HepG2 (cell line): Measurements from ENCODE around the gene MICB. TPM values are rescaled to one million over a fixed set of nuclear protein-coding genes. Genes with fewer than 3 reads are reported as not detected.
A peak's percentile ranks its signal among the peaks of the same experiment; 100 is the strongest.

Source experiments
- CREB1 ChIP-seq, 2 experiments: fragments of 450-650 bp in 1 of 2; IDR thresholded peaks; 2 replicates each; pipeline ENCODE4 v1.6.1; 2016 to 2017; ENCODE audit warnings: control low read depth in 1 of 2, mild to moderate bottlenecking in 1 of 2, missing compliant biosample characterization in 1 of 2, missing genetic modification characterization in 1 of 2
- ELK4 ChIP-seq: sonication (generic); formaldehyde crosslinking; IDR thresholded peaks from 2 replicates; pipeline ENCODE4 v1.9.0; 2021; ENCODE audit warnings: missing genetic modification reagents, borderline replicate concordance
- FOXO1 ChIP-seq: sonication (generic); formaldehyde crosslinking; IDR thresholded peaks from 2 replicates; pipeline ENCODE4 v1.4.0; 2020; ENCODE audit warnings: missing genetic modification reagents
- HDAC2 ChIP-seq: sonication (generic); formaldehyde crosslinking; IDR thresholded peaks from 2 replicates; pipeline ENCODE4 v1.4.0; 2020; ENCODE audit warnings: missing genetic modification reagents
- HIVEP1 ChIP-seq: sonication (generic); formaldehyde crosslinking; IDR thresholded peaks from 2 replicates; pipeline ENCODE4 v1.4.0; 2020; ENCODE audit warnings: mild to moderate bottlenecking, missing genetic modification reagents
- IRF9 ChIP-seq: sonication (generic); formaldehyde crosslinking; IDR thresholded peaks from 2 replicates; pipeline ENCODE4 v1.8.0; 2022; ENCODE audit warnings: missing genetic modification reagents, mild to moderate bottlenecking, borderline replicate concordance
- MAFK ChIP-seq, 2 experiments: IDR thresholded peaks in 1 of 2; conservative IDR thresholded peaks in 1 of 2; 2 replicates each; pipeline ENCODE4 v1.6.1; 2011; ENCODE audit warnings: improper control_type of control experiment in 2 of 2, low read length in 2 of 2
- MATR3 ChIP-seq: sonication (generic); formaldehyde crosslinking; IDR thresholded peaks from 2 replicates; pipeline ENCODE4 v1.4.0; 2020; ENCODE audit warnings: missing genetic modification reagents
- MEIS1 ChIP-seq: sonication (generic); formaldehyde crosslinking; IDR thresholded peaks from 2 replicates; pipeline ENCODE4 v1.9.0; 2021; ENCODE audit warnings: mild to moderate bottlenecking, missing genetic modification reagents, moderate library complexity, borderline replicate concordance
- MTF1 ChIP-seq: sonication (generic); formaldehyde crosslinking; IDR thresholded peaks from 2 replicates; pipeline ENCODE4 v1.5.0; 2020; ENCODE audit warnings: missing genetic modification reagents
- MZF1 ChIP-seq: sonication (generic); formaldehyde crosslinking; IDR thresholded peaks from 2 replicates; pipeline ENCODE4 v1.8.1; 2023; ENCODE audit warnings: mild to moderate bottlenecking, missing genetic modification reagents, borderline replicate concordance
- NFRKB ChIP-seq: fragments of 450-650 bp; IDR thresholded peaks from 2 replicates; pipeline ENCODE4 v1.6.1; 2017
- SIN3A ChIP-seq: IDR thresholded peaks from 2 replicates; pipeline ENCODE4 v1.6.1; 2011; ENCODE audit warnings: low read depth, mild to moderate bottlenecking, control low read depth, low read length, borderline replicate concordance
- SNAI1 ChIP-seq: sonication (generic); formaldehyde crosslinking; IDR thresholded peaks from 2 replicates; pipeline ENCODE4 v1.5.0; 2020; ENCODE audit warnings: mild to moderate bottlenecking, missing genetic modification reagents, borderline replicate concordance
- SP5 ChIP-seq: IDR thresholded peaks from 2 replicates; pipeline ENCODE4 v1.6.1; 2016; ENCODE audit warnings: low read depth, borderline replicate concordance
- TFDP2 ChIP-seq: sonication (generic); formaldehyde crosslinking; IDR thresholded peaks from 2 replicates; pipeline ENCODE4 v1.4.0; 2020; ENCODE audit warnings: missing genetic modification reagents
- TIGD3 ChIP-seq: sonication (generic); formaldehyde crosslinking; IDR thresholded peaks from 2 replicates; pipeline ENCODE4 v1.5.1; 2020; ENCODE audit warnings: mild to moderate bottlenecking, missing genetic modification reagents, borderline replicate concordance
- TRIM24 ChIP-seq: sonication (generic); formaldehyde crosslinking; IDR thresholded peaks from 2 replicates; pipeline ENCODE4 v1.8.0; 2022; ENCODE audit warnings: mild to moderate bottlenecking, missing genetic modification reagents
- UBTF ChIP-seq: sonication (generic); formaldehyde crosslinking; IDR thresholded peaks from 2 replicates; pipeline ENCODE4 v1.4.0; 2020; ENCODE audit warnings: mild to moderate bottlenecking, missing genetic modification reagents
- ZC3H13 ChIP-seq: sonication (generic); formaldehyde crosslinking; IDR thresholded peaks from 2 replicates; pipeline ENCODE4 v1.8.1; 2023; ENCODE audit warnings: mild to moderate bottlenecking, missing genetic modification reagents, moderate library complexity
- ZFP36L1 ChIP-seq: sonication (generic); formaldehyde crosslinking; IDR thresholded peaks from 2 replicates; pipeline ENCODE4 v1.8.0; 2022; ENCODE audit warnings: mild to moderate bottlenecking, missing genetic modification reagents, moderate library complexity
- ZFX ChIP-seq: sonication (generic); formaldehyde crosslinking; IDR thresholded peaks from 2 replicates; pipeline ENCODE4 v1.4.0; 2020; ENCODE audit warnings: mild to moderate bottlenecking, low read depth, missing genetic modification reagents, moderate library complexity
- ZMAT5 ChIP-seq: sonication (generic); formaldehyde crosslinking; IDR thresholded peaks from 2 replicates; pipeline ENCODE4 v1.5.0; 2020; ENCODE audit warnings: mild to moderate bottlenecking, low read depth, missing genetic modification reagents, borderline replicate concordance
- ZNF205 ChIP-seq: IDR thresholded peaks from 2 replicates; pipeline ENCODE4 v1.6.1; 2018; ENCODE audit warnings: missing biosample characterization, missing genetic modification reagents
- polyA plus RNA-seq, 8 experiments: library from polyadenylated mRNA; depleted of rRNA in 3 of 8; stranded (reverse) in 7 of 8; unstranded in 1 of 8; fragments of >200 nt; fragmentation: Illumina TruSeq in 4 of 8; extraction: Trizol in 4 of 8; gene quantifications; 2 replicates each; pipeline versions ENCODE4 v1.2.1 to v1.2.3, GENCODE V29; 2011 to 2016; ENCODE audit warnings: low read depth in 4 of 8, missing spikeins in 1 of 8, mixed read lengths in 1 of 8; ENCODE audit not compliant: insufficient read depth in 1 of 8
- total RNA-seq, 5 experiments: library from RNA; depleted of rRNA; stranded (reverse); fragments of >200 nt; fragmentation: Illumina TruSeq; extraction: Trizol; gene quantifications; 2 replicates each; pipeline ENCODE4 v1.2.3, GENCODE V29; 2016; ENCODE audit warnings: low read depth in 1 of 5

MICB gene
- total and polyA plus RNA-seq, 2 of the 13 experiments (the other 11 are each of a cell fraction or from before 2014, with no cell fraction given), result 12.5 to 12.8 TPM

GRCh38 chr6:31528821-31529328 is 30.9 kb downstream of the MICB start, which contains the start of gene MCCD1 (continued):
- no peak for TF ChIP-seq SNAI1 (CRISPR knock-in tag)
- no peak for TF ChIP-seq TFDP2 (CRISPR knock-in tag)
- TF ChIP-seq TRIM24 (CRISPR knock-in tag), result no peak
- peak; percentile 42; the same call in 1 of the 2 replicates for TF ChIP-seq IRF9 (CRISPR knock-in tag)
- TF ChIP-seq ZFX, result no peak
- TF ChIP-seq UBTF (CRISPR knock-in tag), result no peak
- TF ChIP-seq HIVEP1 (CRISPR knock-in tag), result 0 out of 2 replicates have a peak, but pooled peaks have one; percentile 15
- no peak for TF ChIP-seq ZFP36L1
- TF ChIP-seq ELK4 (CRISPR knock-in tag), result no peak
- TF ChIP-seq HDAC2 (CRISPR knock-in tag), result no peak
- TF ChIP-seq MAFK (conservative IDR thresholded peaks at IDR 0.05 in 1 of 2, IDR thresholded peaks at IDR 0.05 in 1 of 2; ENCODE audit: low read length in 2 of 2), result no peak
- no peak for TF ChIP-seq FOXO1 (CRISPR knock-in tag)
- TF ChIP-seq TIGD3 (CRISPR knock-in tag), result no peak
- no peak for TF ChIP-seq CREB1 (IDR thresholded peaks at IDR 0.05)
- no peak for TF ChIP-seq CREB1 (CRISPR knock-in tag; IDR thresholded peaks at IDR 0.05)
- no peak for TF ChIP-seq MZF1
- no peak for TF ChIP-seq ZMAT5
- TF ChIP-seq SIN3A, result no peak
- TF ChIP-seq NFRKB, result no peak
- TF ChIP-seq ZC3H13, result peak; percentile 68; the same call in 1 of the 2 replicates
- TF ChIP-seq SP5 (CRISPR knock-in tag), result no peak
- TF ChIP-seq ZNF205 (CRISPR knock-in tag), result no peak
- no peak for TF ChIP-seq MTF1 (CRISPR knock-in tag)
- no peak for TF ChIP-seq MATR3
- no peak for TF ChIP-seq MEIS1 (CRISPR knock-in tag)
